Central memory CD4-positive, alpha-beta T cell (primary cell): ENCODE data around the gene HOXA9.

Experiments used
- DNase-seq: peaks from one replicate; pipeline ENCODE4 v3.0.0; 2022

Gene HOXA9

DNA sequence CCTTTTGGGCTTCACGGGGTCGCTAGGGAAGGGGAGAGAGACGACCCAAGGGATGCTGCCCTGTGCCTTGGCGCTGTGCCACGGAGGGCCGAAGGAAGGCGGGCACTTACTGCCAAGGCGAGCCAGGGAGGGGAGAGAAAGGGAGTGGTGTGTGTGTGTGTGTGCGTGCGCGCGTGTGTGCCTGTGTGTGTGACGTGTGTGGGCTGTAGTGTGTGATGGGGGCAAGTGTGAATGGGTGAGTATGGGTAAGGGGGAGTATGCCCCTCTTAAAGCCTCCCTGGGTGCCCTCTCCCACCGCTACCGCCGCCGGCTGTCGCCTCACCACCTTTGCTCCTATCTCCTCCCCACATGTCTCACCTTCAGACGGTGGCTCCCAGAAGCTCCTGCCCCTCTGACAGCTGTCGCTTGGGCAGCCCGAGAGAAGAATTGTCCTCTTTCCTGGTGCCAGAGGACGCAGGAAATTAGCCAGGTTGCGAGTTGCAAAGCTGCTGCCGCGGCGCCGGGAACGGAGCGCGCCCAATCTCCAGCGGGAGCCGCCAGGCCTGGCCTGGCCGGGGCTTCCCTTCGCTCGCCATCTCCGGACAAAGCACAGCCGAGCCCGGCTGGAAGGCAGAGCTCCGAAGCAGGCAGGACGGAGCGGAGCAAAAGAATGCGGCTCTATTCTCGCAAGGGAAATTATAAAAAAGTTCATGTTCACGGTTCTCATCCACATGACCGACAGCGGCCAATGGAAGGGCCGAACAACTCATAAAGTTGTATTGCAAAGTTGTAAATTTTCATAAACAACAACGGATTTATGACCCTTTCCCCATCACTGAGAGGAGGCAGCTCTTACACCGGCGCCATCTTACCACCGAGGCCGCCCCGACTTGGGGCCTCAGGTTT lies 13.2 kb downstream of the HOXA9 start, which contains the start of gene HOXA3:
Gene HOXA3, minus strand, starts transcription at position 653 of the 885 bp plus-strand sequence. CDS start 41,943 bp downstream, outside the sequence.
- no peak for DNase-seq

DNA sequence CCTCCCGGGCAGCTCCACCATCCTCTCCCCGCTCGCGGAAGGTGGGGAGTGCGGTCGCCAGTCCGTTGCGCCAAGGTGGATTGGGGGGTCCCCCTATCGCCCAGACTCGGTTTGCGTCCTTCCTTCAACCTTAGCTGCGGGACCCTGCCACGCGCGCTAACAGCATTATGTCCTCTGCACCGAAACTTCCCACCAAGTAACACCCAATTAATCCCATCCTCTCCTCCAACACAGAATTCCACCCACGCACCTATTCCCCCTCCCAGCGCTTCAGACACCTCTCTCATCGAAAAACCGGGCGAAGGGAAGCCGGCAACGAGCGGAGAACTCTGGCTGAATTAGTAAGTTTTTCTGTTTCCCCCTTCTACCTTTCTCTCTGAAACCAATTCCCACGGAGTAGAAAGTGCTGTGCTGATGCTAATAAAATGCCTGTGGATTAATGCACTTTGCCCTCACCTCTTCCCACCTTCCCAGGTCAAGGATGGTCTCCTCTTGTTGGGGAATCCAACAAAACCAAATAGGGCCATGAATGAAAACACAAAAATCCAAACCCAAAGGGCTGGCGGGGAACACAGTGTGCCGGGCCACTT lies 13.9 kb downstream of the HOXA9 start:
- DNase-seq, result no peak

DNA sequence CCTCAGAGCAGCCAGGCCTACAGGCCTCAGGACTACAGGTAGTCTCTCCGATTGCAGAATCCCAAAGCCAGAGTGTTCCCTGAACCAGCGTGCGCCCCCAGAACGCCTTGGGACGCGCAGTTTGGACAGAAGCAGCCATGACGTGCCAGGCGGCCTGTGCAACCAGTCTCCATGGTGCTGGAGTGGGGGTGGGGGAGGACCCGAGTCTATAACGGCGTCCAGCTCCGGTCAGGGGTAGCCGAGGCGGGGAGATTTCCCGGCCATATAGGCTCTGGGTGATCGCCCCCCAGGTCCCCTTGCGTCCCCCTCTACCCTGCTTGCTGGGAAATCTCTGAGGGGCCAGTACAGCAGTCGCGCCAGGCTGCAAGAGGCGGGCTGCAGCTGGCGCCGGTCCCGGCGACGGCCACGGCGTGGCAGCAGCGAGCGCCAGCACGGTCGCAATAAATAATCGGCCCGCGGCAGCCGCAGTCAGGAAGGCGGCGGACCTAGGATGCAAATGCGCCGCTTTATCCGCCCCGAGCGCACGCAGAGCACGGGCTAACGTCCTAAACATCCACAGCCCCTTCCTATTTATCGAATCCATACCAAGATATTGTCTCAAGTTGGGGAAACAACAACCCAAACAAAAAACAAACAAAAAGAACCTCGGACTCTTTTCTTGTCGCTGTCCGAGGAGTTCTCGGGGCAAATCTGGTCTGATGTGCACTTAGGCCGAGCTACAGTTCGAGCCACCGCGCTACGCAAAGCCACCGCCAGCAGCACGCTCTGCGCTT lies 14.6 kb downstream of the HOXA9 start:
- peak; percentile 48 for DNase-seq

DNA sequence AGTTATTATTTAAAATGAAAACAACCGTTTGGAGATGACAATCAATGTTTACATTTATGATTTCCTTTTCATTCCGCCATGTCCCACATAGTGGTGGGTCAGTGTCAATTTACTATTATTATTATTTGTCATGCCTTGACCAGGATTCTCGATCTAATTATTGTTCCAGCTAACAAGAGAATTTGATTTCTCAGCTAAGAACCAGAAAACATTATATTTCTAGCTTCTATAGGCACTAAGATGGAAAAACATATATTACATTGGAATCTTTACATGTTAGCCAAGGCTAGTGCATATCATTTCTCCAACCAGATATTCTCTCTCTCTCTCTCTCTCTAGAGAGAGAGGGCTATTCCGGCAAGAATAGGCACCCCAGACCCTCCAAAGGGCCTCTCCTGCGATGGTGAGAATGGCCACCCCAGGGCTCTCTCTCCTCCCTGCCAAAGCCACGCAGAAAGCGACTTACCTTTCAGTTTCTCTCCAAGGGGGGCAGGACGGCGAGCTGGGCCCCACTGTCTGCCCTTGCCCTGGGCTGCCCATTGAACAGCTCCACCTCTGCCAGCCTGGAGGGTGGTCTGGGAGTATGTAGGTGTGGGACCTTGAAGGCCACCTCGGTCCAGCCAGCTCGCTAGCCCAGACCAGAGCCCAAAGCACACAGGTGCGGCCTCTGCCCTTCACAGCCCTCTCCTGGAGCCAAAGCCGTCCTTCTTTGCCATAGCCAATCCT lies 15.3 kb downstream of the HOXA9 start:
- no peak for DNase-seq

DNA sequence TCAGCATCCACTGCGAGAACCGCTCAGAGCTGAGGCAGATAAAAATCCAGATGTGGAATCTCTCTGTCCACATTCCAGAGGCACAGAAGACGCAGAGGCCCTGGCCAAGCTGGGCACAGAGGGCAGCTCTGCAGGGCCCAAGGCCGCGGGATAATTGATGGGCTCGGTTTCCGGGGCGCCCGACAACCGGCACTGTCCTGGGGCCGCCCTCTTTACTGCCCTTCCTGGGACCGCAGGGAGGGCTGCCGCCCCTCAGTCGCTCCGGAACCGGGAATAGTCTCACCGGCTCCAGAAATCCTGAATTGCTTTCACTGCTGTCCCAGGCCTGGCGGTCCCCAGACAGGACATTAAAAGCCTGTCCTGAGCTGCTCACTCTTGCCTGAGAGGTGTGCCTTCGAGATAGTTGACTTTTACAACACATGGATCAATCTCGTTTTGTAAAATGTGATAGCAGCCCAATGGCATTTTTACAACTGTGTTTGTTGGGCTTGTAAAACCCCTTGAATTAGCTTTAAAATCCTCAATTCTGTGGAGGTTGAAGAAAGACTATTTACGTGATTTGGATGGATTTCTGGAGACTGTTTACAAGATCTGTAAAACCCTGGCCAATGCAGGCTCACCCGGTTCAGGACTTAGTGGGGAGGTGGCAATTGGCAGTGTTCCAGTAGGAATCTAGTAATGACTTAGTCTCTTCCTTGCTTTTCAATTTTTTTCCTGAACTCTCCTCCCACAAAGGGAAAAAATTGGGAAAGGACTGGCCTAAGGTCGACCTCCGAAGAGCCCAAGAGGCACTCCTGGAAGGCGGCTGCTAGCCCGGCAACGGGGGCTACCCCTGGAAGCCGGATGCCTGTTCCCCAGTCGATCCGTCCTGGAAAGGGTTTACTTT lies 16.3 kb downstream of the HOXA9 start:
- DNase-seq, result no peak

DNA sequence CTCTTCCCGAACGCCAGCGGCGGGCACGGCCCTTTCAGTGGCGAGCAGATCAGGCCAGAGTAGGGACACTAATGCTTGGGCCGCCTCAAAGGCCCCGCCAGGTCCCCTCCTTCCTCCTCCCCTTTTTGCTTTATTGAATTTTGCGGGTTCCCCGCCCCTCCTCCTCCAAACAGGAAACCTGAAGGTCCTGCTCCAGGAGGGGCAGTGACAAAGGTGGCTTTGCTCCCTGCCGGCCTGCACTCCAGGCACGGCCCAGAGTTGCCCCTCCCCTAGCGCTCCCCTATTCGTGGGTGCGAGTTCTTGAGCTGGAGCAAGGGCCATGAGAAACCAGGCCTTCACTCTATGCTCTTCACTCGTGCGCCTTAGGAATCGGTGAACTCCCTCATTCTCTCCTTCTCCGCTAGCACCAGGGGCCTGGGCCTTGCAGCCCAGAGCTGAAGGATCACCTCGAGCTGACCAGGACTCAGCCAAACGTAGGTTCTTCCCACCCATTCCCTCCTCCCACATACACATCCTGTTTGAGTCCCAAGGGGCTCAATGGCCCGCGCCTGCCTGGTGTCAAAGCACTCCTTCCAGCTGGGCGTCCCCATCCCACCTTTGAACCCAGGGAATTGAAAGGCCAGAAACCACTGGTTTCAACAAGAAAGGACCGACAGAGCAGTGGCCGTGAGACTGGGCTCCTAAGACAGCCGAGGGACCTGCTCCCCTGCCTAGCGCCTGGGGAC lies 17.1 kb downstream of the HOXA9 start:
- no peak for DNase-seq

DNA sequence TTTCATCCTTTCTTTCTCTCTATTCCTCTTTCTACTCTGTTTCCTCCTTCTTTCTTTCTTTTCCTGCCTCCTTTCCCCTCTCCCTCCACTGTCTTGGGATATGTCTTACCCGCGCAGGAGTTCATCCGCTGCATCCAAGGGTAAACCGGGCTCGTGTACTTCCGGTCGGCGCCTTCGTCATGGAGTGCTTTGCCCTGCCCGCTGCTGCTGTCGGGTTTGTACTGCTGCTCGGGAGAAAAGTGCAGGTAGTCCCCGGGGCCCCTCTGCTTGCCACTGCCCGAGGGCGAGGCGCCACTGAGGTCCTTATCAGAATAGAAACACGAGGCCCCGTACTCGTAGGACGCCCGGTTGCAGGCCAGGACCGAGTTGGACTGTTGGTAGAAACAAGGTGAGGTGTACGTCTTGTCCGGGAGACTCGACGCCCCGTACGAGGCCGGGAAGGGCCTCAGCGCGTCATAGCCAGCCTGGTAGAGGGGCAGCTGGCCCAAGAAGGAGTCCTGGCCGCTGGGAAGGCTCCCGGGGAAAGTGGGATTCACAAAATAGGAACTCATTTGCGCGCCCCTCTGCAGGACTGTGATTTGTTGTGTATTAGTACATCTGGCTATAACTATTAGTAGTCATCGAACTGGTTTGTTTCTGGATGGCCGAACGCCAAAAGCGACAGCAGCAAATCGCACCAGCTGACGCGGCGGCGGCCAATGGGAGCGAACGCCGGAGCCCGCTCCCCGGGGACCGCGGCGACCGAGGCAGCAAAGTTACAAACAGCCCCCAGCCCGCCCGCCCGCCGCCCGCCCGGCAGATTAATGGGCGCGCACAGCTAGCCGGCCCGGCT lies 17.9 kb downstream of the HOXA9 start, which contains the start of gene HOXA6:
Gene HOXA6, minus strand, starts transcription at position 576 of the 832 bp plus-strand sequence. Its CDS starts 25 bp downstream, at position 551.
- DNase-seq, result no peak

DNA sequence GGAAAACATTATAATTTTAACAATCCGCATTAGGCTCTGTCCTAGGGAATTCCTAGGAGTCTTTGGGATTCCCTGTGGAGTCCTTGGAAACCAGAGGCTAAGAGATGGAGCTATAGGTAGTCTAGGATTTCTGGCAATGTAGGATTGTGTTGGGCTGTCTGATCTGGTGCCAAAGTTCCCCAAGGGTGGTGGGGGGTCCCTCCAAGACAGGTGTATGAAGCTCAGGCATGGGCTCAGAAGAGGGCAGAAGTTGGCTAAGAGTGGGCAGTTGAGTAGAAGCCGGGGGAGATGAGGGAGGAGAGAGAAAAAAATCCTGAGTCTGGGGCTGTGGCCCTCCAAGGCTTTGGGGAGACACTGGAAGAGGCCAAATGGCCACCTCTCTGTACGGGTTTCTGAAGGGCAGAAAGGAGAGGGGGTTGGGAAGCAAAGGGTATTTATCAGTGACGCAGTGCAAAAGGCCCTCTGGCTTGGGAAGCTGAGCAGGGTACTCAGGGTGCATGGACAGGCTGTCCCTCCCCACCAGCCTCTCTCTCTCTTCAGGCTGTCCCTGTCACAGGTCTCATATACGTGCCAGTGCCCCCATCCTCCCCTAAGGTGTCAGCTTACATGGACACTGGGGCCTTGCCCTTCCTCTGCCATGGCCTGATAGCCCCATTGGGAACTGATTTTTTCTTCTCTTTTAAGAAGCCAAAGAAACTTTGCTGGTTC lies 18.7 kb downstream of the HOXA9 start:
- no peak for DNase-seq

DNA sequence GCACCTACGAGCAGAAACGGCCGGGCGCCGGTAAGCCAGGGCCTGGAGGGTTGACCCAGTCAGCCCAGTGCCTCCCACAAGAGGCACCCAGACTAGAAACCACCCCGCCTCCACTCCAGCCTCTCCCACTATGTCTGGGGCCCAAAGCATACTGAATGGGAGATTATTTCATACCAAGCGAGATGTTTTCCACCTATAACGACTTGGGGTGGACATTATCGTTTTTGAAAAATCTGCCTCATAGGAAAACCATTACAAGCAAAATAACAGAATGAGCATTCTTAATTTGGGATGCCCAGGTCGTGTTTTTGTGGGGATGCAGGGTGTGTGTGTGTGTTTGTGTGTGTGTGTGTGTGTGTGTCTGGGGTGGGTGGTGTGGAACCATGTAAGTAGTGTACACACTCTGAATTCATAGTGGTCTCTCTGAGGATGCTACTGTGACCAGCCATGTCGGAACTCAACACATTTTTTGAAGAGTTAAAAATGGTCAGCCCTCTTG lies 19.4 kb downstream of the HOXA9 start:
- no peak for DNase-seq

DNA sequence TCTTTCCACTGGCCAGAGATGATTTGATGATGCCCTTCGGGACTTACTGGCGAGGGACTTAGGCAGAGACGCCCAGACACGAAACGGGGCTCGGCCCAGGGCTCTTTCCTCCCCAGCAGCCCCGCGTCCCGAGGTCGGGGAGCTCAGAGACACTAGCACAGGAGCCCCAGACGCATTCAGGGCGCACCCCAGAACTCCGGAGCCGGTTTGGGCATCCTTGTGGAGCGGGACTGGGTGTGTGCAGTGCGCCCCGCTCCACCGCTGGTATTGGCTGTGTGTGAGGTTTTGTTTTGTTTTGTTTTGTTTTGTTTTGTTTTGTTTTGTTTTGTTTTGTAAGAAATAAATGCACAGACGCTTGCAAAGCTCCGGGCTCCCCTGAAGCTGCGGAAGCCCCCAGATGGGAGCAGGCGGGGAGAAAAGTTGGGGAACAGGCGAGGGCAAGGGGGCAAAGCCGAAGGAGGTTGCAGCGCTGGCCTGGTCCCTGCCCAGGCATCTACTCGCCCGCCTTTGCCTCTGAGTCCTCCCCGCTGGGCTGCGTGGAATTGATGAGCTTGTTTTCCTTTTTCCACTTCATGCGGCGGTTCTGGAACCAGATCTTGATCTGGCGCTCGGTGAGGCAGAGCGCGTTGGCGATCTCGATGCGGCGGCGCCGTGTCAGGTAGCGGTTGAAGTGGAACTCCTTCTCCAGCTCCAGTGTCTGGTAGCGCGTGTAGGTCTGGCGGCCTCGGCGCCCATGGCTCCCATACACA lies 20.0 kb downstream of the HOXA9 start:
- no peak for DNase-seq

DNA sequence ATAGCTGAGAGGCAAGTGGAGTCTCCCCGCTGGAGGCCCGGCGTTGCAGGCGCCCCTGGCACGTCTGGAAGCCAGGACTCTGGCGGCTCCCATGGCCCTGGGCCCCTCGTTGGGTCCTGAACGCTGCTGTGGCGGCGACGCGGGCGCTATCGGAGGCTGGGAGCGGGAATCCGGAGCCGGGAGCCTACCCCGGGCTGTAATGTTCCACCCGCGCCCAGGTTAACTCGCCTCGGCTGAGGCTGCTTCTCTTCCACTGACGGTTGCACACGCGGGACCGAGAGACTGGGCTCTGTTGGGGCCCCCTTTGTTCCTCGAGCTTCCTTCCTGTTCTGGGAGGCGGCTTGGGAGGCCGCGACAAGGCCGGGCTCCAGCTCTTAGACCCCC lies 20.6 kb downstream of the HOXA9 start:
- no peak for DNase-seq

DNA sequence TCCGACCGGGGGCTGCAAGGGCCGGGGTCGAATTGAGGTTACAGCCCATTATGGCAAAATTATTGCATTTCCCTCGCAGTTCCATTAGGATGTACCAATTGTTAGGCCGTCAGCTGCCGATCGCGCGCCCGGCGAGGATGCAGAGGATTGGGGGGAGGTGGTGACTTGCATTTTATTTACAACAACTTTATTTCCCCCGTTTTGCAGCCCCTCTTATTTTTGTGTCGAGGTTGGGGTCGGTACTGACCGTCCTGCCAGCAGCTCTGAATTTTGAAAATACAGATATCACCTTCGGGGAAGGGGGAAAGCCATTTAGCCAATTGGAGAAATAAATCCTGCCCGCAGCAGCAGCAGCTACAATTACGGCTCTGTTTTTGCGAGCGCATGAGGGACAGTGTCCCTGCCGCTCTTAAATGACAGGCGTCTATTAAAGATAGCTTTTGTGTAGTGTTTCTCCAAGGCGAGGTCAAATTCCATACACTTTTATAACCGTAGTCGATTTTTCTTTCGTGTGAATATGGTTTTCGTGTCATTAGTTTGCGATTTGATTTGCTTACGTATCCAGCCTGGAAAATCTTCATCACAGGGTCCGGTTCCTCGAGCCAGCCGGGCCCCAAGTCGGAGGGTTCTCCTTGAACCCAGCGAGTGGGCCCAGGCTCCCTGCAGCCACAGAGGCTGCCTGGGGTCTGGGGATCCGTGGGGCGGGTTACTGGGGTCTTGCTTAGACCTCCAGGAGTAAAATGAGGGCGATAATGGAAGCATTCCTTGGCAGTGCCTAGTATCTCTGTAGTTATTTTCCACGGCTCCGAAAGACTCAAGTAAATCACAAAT lies 21.2 kb downstream of the HOXA9 start:
- no peak for DNase-seq

DNA sequence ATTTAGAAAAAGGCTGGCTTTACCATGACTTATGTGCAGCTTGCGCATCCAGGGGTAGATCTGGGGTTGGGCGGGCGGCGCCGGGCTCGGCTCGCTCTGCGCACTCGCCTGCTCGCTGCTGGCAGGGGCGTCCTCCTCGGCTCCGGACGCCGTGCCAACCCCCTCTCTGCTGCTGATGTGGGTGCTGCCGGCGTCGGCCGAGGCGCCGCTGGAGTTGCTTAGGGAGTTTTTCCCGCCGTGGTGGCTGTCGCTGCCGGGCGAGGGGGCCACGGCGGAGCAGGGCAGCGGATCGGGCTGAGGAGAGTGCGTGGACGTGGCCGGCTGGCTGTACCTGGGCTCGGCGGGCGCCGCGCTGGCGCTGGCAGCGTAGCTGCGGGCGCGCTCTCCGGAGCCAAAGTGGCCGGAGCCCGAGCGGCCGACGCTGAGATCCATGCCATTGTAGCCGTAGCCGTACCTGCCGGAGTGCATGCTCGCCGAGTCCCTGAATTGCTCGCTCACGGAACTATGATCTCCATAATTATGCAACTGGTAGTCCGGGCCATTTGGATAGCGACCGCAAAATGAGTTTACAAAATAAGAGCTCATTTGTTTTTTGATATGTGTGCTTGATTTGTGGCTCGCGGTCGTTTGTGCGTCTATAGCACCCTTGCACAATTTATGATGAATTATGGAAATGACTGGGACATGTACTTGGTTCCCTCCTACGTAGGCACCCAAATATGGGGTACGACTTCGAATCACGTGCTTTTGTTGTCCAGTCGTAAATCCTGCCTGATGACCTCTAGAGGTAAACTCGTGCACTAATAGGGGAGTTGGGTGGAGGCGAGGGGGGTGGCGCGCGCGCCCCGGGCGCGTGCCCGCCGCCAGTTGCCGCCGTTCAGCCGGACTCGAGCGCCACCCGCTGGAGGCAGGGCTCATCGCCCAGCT lies 22.1 kb downstream of the HOXA9 start, which contains the start of gene HOXA5:
Gene HOXA5, minus strand, starts transcription at position 659 of the 927 bp plus-strand sequence. Its CDS starts 74 bp downstream, at position 585.
- DNase-seq, result no peak

DNA sequence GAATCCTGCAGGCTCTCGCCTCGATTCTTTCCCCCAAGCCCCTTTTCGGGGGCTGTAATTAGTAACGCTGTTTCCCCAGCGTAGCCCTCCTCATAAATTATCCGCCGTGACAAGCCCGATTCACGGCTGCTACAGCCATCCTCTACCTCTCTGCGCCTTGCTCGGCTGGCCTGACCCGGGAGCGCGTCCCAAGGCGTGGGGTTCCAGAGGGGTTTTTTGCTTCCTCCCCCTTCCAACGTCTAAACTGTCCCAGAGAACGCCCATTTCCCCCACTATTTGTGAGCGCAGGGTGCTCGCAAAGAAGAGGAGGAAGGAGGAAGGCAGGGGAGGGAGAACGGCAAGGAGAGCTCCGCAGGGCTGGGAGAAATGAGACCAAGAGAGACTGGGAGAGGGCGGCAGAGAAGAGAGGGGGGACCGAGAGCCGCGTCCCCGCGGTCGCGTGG lies 22.7 kb downstream of the HOXA9 start:
- no peak for DNase-seq

DNA sequence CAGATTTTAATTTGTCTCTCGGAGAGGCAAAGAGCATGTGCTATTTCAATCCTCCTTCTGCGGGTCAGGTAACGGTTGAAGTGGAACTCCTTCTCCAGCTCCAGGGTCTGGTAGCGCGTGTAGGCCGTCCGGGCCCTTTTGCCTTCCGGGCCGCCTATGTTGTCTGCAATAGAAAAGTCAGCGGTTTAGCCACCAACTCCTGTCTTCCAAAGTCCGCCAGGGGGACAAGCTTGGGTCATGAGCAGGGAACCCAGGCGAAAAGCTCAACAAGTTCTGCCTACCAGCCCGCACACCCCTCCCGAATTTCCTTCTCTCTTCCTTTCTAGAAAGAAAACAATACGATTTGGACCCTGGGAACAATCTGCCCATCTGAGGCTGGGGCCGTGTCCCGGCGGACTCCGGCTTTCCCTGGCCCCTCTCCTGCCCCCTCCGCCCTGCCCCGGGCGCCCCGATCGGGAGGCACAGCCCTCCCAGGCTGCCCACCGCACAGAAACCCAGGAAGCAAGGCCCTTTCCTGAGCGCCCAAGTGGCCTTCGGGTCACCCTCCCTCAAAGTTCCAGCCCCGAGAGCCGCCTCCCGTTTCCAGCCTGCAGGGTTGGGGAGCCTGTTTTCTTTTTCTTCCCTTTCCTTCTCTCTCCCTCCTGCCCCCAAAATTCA lies 23.3 kb downstream of the HOXA9 start:
- no peak for DNase-seq
